Breast epithelium (tissue), 3 donors: Measurements from ENCODE around the gene RCSD1.

Experiments used
- CTCF ChIP-seq, 3 donors: fragments of 450-650 bp; IDR thresholded peaks; one replicate each; pipeline ENCODE4 v1.5.1; 2016 to 2017; ENCODE audit warnings: antibody characterized with exemption in 3 of 3, mild to moderate bottlenecking in 3 of 3, moderate library complexity in 3 of 3
- POLR2AphosphoS5 ChIP-seq, 3 donors: sonication (generic); formaldehyde crosslinking; IDR thresholded peaks; one replicate each; pipeline ENCODE4 v1.6.1; 2017; ENCODE audit warnings: antibody characterized with exemption in 3 of 3

- TF ChIP-seq CTCF (IDR thresholded peaks at IDR 0.05) (no peak), POLR2AphosphoS5 (IDR thresholded peaks at IDR 0.05) (no peak)
Measured at GRCh38 chr1:167659450-167659849, 29.4 kb downstream of the RCSD1 start.
